KMS-11 (cell line): ENCODE data around the gene LPP.

ENCODE experiments used
- H2AFZ ChIP-seq: fragments of 200-600 bp; sonication (generic); 2 replicates; pipeline ENCODE4 v1.6.1; 2016; ENCODE audit warnings: antibody characterized with exemption, mixed run types, low read depth
- H3K27ac ChIP-seq: fragments of 200-600 bp; sonication (generic); 2 replicates; pipeline ENCODE4 v1.6.1; 2016; ENCODE audit warnings: mild to moderate bottlenecking, mixed run types
- H3K27me3 ChIP-seq: fragments of 200-600 bp; sonication (generic); 2 replicates; pipeline ENCODE4 v1.6.1; 2017; ENCODE audit warnings: mild to moderate bottlenecking, low read depth, mixed run types, moderate library complexity; ENCODE audit not compliant: insufficient read depth
- H3K36me3 ChIP-seq: fragments of 200-600 bp; sonication (generic); 2 replicates; pipeline ENCODE4 v1.6.1; 2017; ENCODE audit warnings: mild to moderate bottlenecking, mixed run types; ENCODE audit not compliant: insufficient read depth
- H3K4me1 ChIP-seq: fragments of 200-600 bp; sonication (generic); 2 replicates; pipeline ENCODE4 v1.6.1; 2016; ENCODE audit warnings: mild to moderate bottlenecking, low read depth, mixed run types; ENCODE audit not compliant: poor library complexity, severe bottlenecking
- H3K4me2 ChIP-seq: fragments of 200-600 bp; sonication (generic); 2 replicates; pipeline ENCODE4 v1.7.0; 2016; ENCODE audit warnings: mild to moderate bottlenecking, mixed run types
- H3K4me3 ChIP-seq: fragments of 200-600 bp; sonication (generic); IDR thresholded peaks from 2 replicates; pipeline ENCODE4 v1.6.1; 2017; ENCODE audit warnings: low read depth, low read length, mixed read lengths; ENCODE audit not compliant: insufficient read depth
- H3K79me2 ChIP-seq: fragments of 200-600 bp; sonication (generic); 2 replicates; pipeline ENCODE4 v1.6.1; 2016; ENCODE audit warnings: low read depth, mixed run types; ENCODE audit not compliant: insufficient read depth
- H3K9ac ChIP-seq: fragments of 200-600 bp; sonication (generic); 2 replicates; pipeline ENCODE4 v1.6.1; 2016; ENCODE audit warnings: mild to moderate bottlenecking, mixed run types
- H4K20me1 ChIP-seq: fragments of 200-600 bp; sonication (generic); 2 replicates; pipeline ENCODE4 v1.6.1; 2016; ENCODE audit warnings: mild to moderate bottlenecking, mixed run types; ENCODE audit not compliant: insufficient read depth
- CTCF ChIP-seq: fragments of 200-600 bp; sonication (generic); conservative IDR thresholded peaks from 2 replicates; pipeline ENCODE4 v1.6.1; 2017; ENCODE audit warnings: low read depth, mild to moderate bottlenecking, antibody characterized with exemption, low read length, moderate library complexity, mixed read lengths

Gene LPP

GRCh38 chr3:188342991-188343732 lies 189.2 kb downstream of the LPP start:
- Histone ChIP-seq H3K4me1 (no peaks in the 10 kb centered on the region), H3K27me3 (no peaks in the 10 kb centered on the region), H3K27ac (no peak overlapping the region), H3K36me3 (no peaks in the 10 kb centered on the region), H4K20me1 (no peaks in the 10 kb centered on the region), H3K4me2 (no peak overlapping the region), H3K79me2 (no peaks in the 10 kb centered on the region), H3K4me3 (no peak overlapping the region), H3K9ac (no peak overlapping the region), H2AFZ (no peak overlapping the region)
- no peak for TF ChIP-seq CTCF

- Histone ChIP-seq H3K79me2 (no peaks in the 10 kb centered on the region), H2AFZ (no peak overlapping the region), H3K4me3 (no peak overlapping the region), H3K9ac (no peak overlapping the region), H3K27ac (no peak overlapping the region), H3K36me3 (no peaks in the 10 kb centered on the region), H3K27me3 (no peaks in the 10 kb centered on the region), H3K4me1 (no peaks in the 10 kb centered on the region), H4K20me1 (no peaks in the 10 kb centered on the region), H3K4me2 (no peak overlapping the region)
- TF ChIP-seq CTCF, result no peak
These were observed 189.9 kb downstream of the LPP start for GRCh38 chr3:188343894-188344293.

GRCh38 chr3:188345223-188345622 lies 191.3 kb downstream of the LPP start:
- no peaks in the 10 kb centered on the region for H3K79me2 ChIP-seq
- H3K27ac ChIP-seq, result no peak overlapping the region
- TF ChIP-seq CTCF, result no peak
- H3K36me3 ChIP-seq, result no peaks in the 10 kb centered on the region
- no peaks in the 10 kb centered on the region for H3K27me3 ChIP-seq
- H2AFZ ChIP-seq, result no peak overlapping the region
- no peaks in the 10 kb centered on the region for H4K20me1 ChIP-seq
- no peak overlapping the region for H3K4me3 ChIP-seq
- H3K4me1 ChIP-seq, result no peaks in the 10 kb centered on the region
- no peak overlapping the region for H3K4me2 ChIP-seq
- no peak overlapping the region for H3K9ac ChIP-seq

GRCh38 chr3:188348435-188349244 lies 194.7 kb downstream of the LPP start:
- no peak overlapping the region for H3K4me2 ChIP-seq
- no peak overlapping the region for H3K27ac ChIP-seq
- H3K4me3 ChIP-seq, result no peak overlapping the region
- no peaks in the 10 kb centered on the region for H4K20me1 ChIP-seq
- H3K79me2 ChIP-seq, result no peaks in the 10 kb centered on the region
- no peak for TF ChIP-seq CTCF
- H3K36me3 ChIP-seq, result no peaks in the 10 kb centered on the region
- H3K4me1 ChIP-seq, result no peaks in the 10 kb centered on the region
- H2AFZ ChIP-seq, result no peak overlapping the region
- no peaks in the 10 kb centered on the region for H3K27me3 ChIP-seq
- H3K9ac ChIP-seq, result no peak overlapping the region
